Testis (tissue), 3 donors: Measurements from ENCODE around the gene CYP3A7. TPM values are rescaled to one million over a fixed set of nuclear protein-coding genes. Genes with fewer than 3 reads are reported as not detected.
"Not testable (repeated sequence)": the region's sequence is repeated elsewhere in the genome, so short reads cannot be mapped to it uniquely, and the experiment has no call there.

Experiments used
- DNase-seq: peaks from one replicate; pipeline ENCODE4 v3.0.0-alpha.2; 2019
- H3K27ac ChIP-seq, 2 donors: fragments of 200-600 bp; sonication (generic); one replicate each; pipeline ENCODE4 v1.5.1; 2019
- H3K27me3 ChIP-seq: fragments of 200-600 bp; sonication (generic); one replicate; pipeline ENCODE4 v1.5.1; 2019
- H3K36me3 ChIP-seq: fragments of 200-600 bp; sonication (generic); one replicate; pipeline ENCODE4 v1.5.1; 2017; ENCODE audit warnings: low read depth; ENCODE audit errors: missing control alignments
- H3K4me1 ChIP-seq: fragments of 200-600 bp; sonication (generic); one replicate; pipeline ENCODE4 v1.5.1; 2019
- H3K4me3 ChIP-seq, 2 donors: fragments of 200-600 bp; sonication (generic); one replicate each; pipeline ENCODE4 v1.5.1; 2017 to 2019
- H3K9me3 ChIP-seq: fragments of 200-600 bp; sonication (generic); one replicate; pipeline ENCODE4 v1.5.1; 2017
- CTCF ChIP-seq, 3 experiments: fragments of 450-650 bp in 2 of 3; fragments of 200-600 bp in 1 of 3; sonication (generic) in 1 of 3; IDR thresholded peaks; one replicate each; pipeline ENCODE4 v1.5.1; 2016 to 2019; ENCODE audit warnings: antibody characterized with exemption in 3 of 3, mild to moderate bottlenecking in 2 of 3, moderate library complexity in 1 of 3
- POLR2A ChIP-seq: fragments of 450-650 bp; IDR thresholded peaks from one replicate; pipeline ENCODE4 v1.6.1; 2017; ENCODE audit warnings: antibody characterized with exemption, mild to moderate bottlenecking, moderate library complexity
- WGBS, 2 donors: methylation state at CpG; one replicate each; pipeline ENCODE4 v1.1.5; 2018; 5-methylcytosine and 5-hydroxymethylcytosine counted together
- intact Hi-C: fragments of 100-400 bp; cut with DNase I; formaldehyde crosslinking; loops from one replicate; pipeline ENCODE4 v1.15.1; 2023; ENCODE audit warnings: low total_unique reads
- polyA plus RNA-seq: library from polyadenylated mRNA; stranded (reverse); fragments of 350-450 nt; fragmentation: Illumina TruSeq; extraction: RNeasy Lipid Tissue Mini Kit (QIAGEN cat#74804); gene quantifications from one replicate; pipeline ENCODE4 v1.2.3, GENCODE V29; 2014; ENCODE audit warnings: low read depth, low replicate concordance; ENCODE audit not compliant: insufficient read depth
- total RNA-seq, 2 donors: library from RNA; depleted of rRNA; stranded (reverse); fragments of >200 nt; gene quantifications; one replicate each; pipeline ENCODE4 v1.2.3, GENCODE V29; 2016

CYP3A7 gene
- total and polyA plus RNA-seq, 3 donors from 2014 or later = not detected

GRCh38 chr7:99729486-99730237 is 5.3 kb downstream of the CYP3A7 start:
- DNase-seq = no peak
- H3K27ac ChIP-seq = no peak overlapping the region
- TF ChIP-seq POLR2A (no peak), CTCF (IDR thresholded peaks at IDR 0.05) (no peak)
- intact Hi-C loops = no loop called here
- H3K27me3 ChIP-seq = no peaks in the 10 kb centered on the region
- 41 to 72% methylated on average over 5 of the region's 5 CpGs for WGBS, 2 donors
- no peak overlapping the region for H3K4me3 ChIP-seq
- H3K36me3 ChIP-seq = no peaks in the 10 kb centered on the region
- no peaks in the 10 kb centered on the region for H3K9me3 ChIP-seq
- H3K4me1 ChIP-seq = no peaks in the 10 kb centered on the region

- H3K4me1 ChIP-seq = no peaks in the 10 kb centered on the region
- H3K36me3 ChIP-seq = no peaks in the 10 kb centered on the region
- H3K4me3 ChIP-seq = no peak overlapping the region
- TF ChIP-seq POLR2A (no peak), CTCF (IDR thresholded peaks at IDR 0.05) (no peak)
- no peak for DNase-seq
- WGBS, 2 donors = 75 to 87% methylated on average over 2 of the region's 2 CpGs
- intact Hi-C loops = no loop called here
- H3K27ac ChIP-seq = no peak overlapping the region
- H3K27me3 ChIP-seq = no peaks in the 10 kb centered on the region
- no peaks in the 10 kb centered on the region for H3K9me3 ChIP-seq
Measured at GRCh38 chr7:99728615-99729014, 6.4 kb downstream of the CYP3A7 start.

- not testable (repeated sequence) for H3K9me3 ChIP-seq
Measured at GRCh38 chr7:99723201-99723600, 11.8 kb downstream of the CYP3A7 start.

GRCh38 chr7:99720800-99721595 is 14.0 kb downstream of the CYP3A7 start:
- intact Hi-C loops = no loop called here
- TF ChIP-seq POLR2A (no peak), CTCF (IDR thresholded peaks at IDR 0.05) (no peak)
- Histone ChIP-seq H3K9me3 (no peaks in the 10 kb centered on the region), H3K36me3 (no peaks in the 10 kb centered on the region), H3K4me3 (no peak overlapping the region), H3K4me1 (no peaks in the 10 kb centered on the region), H3K27me3 (no peaks in the 10 kb centered on the region), H3K27ac (no peak overlapping the region)
- 72 to 74% methylated on average over 5 of the region's 5 CpGs for WGBS, 2 donors
- no peak for DNase-seq

More at GRCh38 chr7:99723201-99723600, 11.8 kb downstream of the CYP3A7 start:
- intact Hi-C loops, H3K27me3 ChIP-seq, H3K4me1 ChIP-seq, DNase-seq, H3K27ac ChIP-seq, H3K4me3 ChIP-seq, H3K36me3 ChIP-seq: not testable (repeated sequence)
- 93 to 94% methylated on average over 6 of the region's 6 CpGs for WGBS, 2 donors

- WGBS, 2 donors = 66 to 74% methylated on average over 4 of the region's 4 CpGs
- Histone ChIP-seq H3K4me3 (no peak overlapping the region), H3K27ac (no peak overlapping the region), H3K9me3 (no peaks in the 10 kb centered on the region), H3K36me3 (no peaks in the 10 kb centered on the region), H3K27me3 (no peaks in the 10 kb centered on the region), H3K4me1 (no peaks in the 10 kb centered on the region)
- no peak for DNase-seq
- intact Hi-C loops = no loop called here
- TF ChIP-seq CTCF (IDR thresholded peaks at IDR 0.05) (no peak), POLR2A (no peak)
Measured at GRCh38 chr7:99719996-99720769, 14.8 kb downstream of the CYP3A7 start.
